ENCODE data around the gene ISG15. TPM values are rescaled to one million over a fixed set of nuclear protein-coding genes. Genes with fewer than 3 reads are reported as not detected.

Gene ISG15
- total and polyA plus RNA-seq, 4 experiments from 2014 or later, result 31.6 to 309 (median 123) TPM

DNA sequence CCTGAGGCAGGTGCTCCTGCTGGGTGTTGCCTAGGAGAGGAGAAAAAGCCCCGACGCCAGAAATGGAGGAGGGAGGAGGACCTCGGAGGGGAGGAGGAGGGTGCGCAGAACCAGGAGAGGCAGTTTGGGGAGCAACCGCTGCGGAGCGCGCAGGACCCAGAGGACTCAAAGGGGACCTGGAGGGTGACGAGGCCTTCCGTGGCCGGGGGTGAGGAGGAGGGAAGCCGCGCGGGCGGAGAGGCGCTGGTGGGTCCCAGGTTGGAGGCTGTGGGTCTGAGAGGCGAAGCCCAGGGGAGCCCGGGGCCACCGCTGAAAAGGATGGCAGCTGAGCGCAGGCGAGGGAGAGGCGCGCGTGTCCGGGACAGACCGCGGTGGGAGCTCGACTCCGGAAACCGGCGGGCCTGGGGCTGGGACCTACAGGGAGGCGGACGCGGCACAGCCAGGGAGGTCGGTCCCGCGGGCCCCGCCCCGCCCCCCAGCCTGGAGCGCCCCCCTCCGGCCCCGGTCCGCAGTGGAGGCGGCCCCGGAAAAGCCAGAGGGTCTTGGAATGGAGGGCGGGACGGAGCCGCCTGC is 45.7 kb downstream of the ISG15 start:
- no peak overlapping the region for H3K27ac ChIP-seq (ENCODE audit: low read depth, low read length)
- Mint-ChIP-seq H3K36me3 (no peaks in the 10 kb centered on the region), H3K27me3 (peaks cover 12 to 21% of the 10 kb centered on the region in 2 donors), H3K4me1 (peaks cover 1 to 12% (median 4%) of the 10 kb centered on the region in 4 donors), H3K4me3 (peak overlapping the region; percentile 63 to 84 (median 70)), H3K27ac (peak overlapping the region in 3 of 7 donors; percentile 53 to 78 (median 55)), H3K9me3 (no peaks in the 10 kb centered on the region)
- POLR2A ChIA-PET (ENCODE audit: partially characterized antibody), result no interaction called here
- peaks cover 11% of the 10 kb centered on the region for H3K27me3 ChIP-seq (ENCODE audit: insufficient read depth, low read length)
- no peaks in the 10 kb centered on the region for H3K36me3 ChIP-seq (ENCODE audit: insufficient read depth, low read length)
- peaks cover 23% of the 10 kb centered on the region for H3K4me1 ChIP-seq (ENCODE audit: insufficient read depth, low read length)
- no peaks in the 10 kb centered on the region for H3K9me3 ChIP-seq (ENCODE audit: control insufficient read depth in 1 of 2, low read length in 2 of 2)
- peak in 1 of 5 donors; percentile 37 for DNase-seq
- H3K4me3 ChIP-seq (ENCODE audit: low read length in 2 of 2), result peak overlapping the region in 1 of 2 donors; percentile 32
- CTCF ChIA-PET (ENCODE audit: partially characterized antibody), result interaction anchor here (0.6 to 1.0 kb wide), 2 partner anchors 57 to 75 kb away, joined by 3 to 4 read pairs; no protein-coding TSS in a partner anchor
- intact Hi-C loops (cut with micrococcal nuclease), result loop anchor here (1.0 kb wide), 1 partner anchor 10 kb away; no protein-coding TSS in a partner anchor

GRCh38 chr1:1059494-1060280 is 46.4 kb downstream of the ISG15 start:
- Mint-ChIP-seq H3K36me3 (no peaks in the 10 kb centered on the region), H3K27me3 (peaks cover 12 to 24% of the 10 kb centered on the region in 2 donors), H3K9me3 (no peaks in the 10 kb centered on the region), H3K27ac (no peak overlapping the region), H3K4me1 (peaks cover 2 to 12% (median 6%) of the 10 kb centered on the region in 4 donors), H3K4me3 (peak overlapping the region in 3 of 8 donors; percentile 26 to 55 (median 36))
- peak; percentile 84 to 87 (median 87) for DNase-seq
- Histone ChIP-seq H3K4me3 (ENCODE audit: low read length in 2 of 2) (peak overlapping the region in 1 of 2 donors; percentile 32), H3K36me3 (ENCODE audit: insufficient read depth, low read length) (no peaks in the 10 kb centered on the region), H3K9me3 (ENCODE audit: control insufficient read depth in 1 of 2, low read length in 2 of 2) (no peaks in the 10 kb centered on the region), H3K27me3 (ENCODE audit: insufficient read depth, low read length) (peaks cover 11% of the 10 kb centered on the region), H3K27ac (ENCODE audit: low read depth, low read length) (no peak overlapping the region), H3K4me1 (ENCODE audit: insufficient read depth, low read length) (peaks cover 27% of the 10 kb centered on the region)
- intact Hi-C loops (cut with micrococcal nuclease), result loop anchor here (1.0 to 5.0 kb wide), 2 partner anchors 10 to 42 kb away; no protein-coding TSS in a partner anchor
- CTCF ChIA-PET (ENCODE audit: partially characterized antibody), result interaction anchor here (1.0 kb wide), 1 partner anchor 75 kb away, joined by 4 read pairs; no protein-coding TSS in a partner anchor
- POLR2A ChIA-PET (ENCODE audit: partially characterized antibody), result interaction anchor here (1.0 kb wide), 1 partner anchor 93 kb away, joined by 3 read pairs; no protein-coding TSS in a partner anchor

- ChIA-PET POLR2A (ENCODE audit: partially characterized antibody) (interaction anchor here (1.0 kb wide), 1 partner anchor 93 kb away, joined by 3 read pairs; no protein-coding TSS in a partner anchor), CTCF (ENCODE audit: partially characterized antibody) (interaction anchor here (1.5 kb wide), 1 partner anchor 76 kb away, joined by 4 read pairs; no protein-coding TSS in a partner anchor)
- Histone ChIP-seq H3K27ac (ENCODE audit: low read depth, low read length) (no peak overlapping the region), H3K9me3 (ENCODE audit: control insufficient read depth in 1 of 2, low read length in 2 of 2) (no peaks in the 10 kb centered on the region), H3K4me1 (ENCODE audit: insufficient read depth, low read length) (peaks cover 27% of the 10 kb centered on the region), H3K4me3 (ENCODE audit: low read length in 2 of 2) (no peak overlapping the region), H3K36me3 (ENCODE audit: insufficient read depth, low read length) (no peaks in the 10 kb centered on the region), H3K27me3 (ENCODE audit: insufficient read depth, low read length) (peaks cover 11% of the 10 kb centered on the region)
- H3K4me1 Mint-ChIP-seq, result peaks cover 2 to 12% (median 7%) of the 10 kb centered on the region in 4 donors
- H3K27ac Mint-ChIP-seq, result no peak overlapping the region
- H3K9me3 Mint-ChIP-seq, result no peaks in the 10 kb centered on the region
- peaks cover 12 to 24% of the 10 kb centered on the region in 2 donors for H3K27me3 Mint-ChIP-seq
- H3K4me3 Mint-ChIP-seq, result peak overlapping the region in 3 of 8 donors; percentile 26 to 55 (median 36)
- DNase-seq, result no peak
- no peaks in the 10 kb centered on the region for H3K36me3 Mint-ChIP-seq
- intact Hi-C loops (cut with micrococcal nuclease), result loop anchor here (5.0 kb wide), 1 partner anchor 43 kb away; no protein-coding TSS in a partner anchor
Measured at GRCh38 chr1:1060281-1061000, 47.1 kb downstream of the ISG15 start.

DNA sequence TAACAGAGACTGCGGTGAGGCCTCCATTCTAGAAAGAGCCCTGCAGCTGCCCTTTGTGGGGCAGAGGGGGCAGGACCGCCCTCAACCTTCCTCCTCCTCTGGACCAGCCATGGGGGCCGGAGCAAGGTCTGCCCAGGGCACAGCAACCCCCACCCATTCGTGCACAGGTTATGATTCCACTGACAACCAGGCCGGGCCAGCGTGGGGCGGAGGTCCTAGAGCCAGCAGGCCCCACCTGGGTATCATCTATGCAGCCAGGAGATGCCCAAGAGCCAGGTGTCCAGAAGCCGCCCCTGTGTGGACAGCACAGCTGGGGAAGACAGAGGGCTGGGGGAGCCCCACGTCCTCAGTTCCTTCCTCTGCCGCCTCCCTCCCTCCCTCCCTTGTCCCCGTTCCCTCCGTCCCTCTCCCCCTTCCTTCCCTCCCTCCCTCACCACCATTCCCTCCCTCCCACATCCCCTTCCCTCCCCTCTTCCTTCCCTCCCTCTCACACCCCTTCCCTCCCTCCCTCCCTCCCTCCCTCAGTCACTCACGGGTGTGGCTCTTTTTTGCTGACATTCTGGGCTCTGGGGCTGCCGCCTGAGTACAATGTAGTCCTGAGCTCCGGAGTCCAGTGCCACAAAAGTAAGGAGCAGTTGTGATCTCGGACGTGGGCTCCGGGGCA is 48.5 kb downstream of the ISG15 start:
- ChIA-PET CTCF (ENCODE audit: partially characterized antibody) (interaction anchor here (1.5 to 5.0 kb wide), 2 partner anchors 77 to 78 kb away, joined by 4 to 65 read pairs; partner anchors contain the start of gene PERM1), POLR2A (ENCODE audit: partially characterized antibody) (no interaction called here)
- Mint-ChIP-seq H3K27ac (no peak overlapping the region), H3K9me3 (no peaks in the 10 kb centered on the region), H3K4me1 (peaks cover 2 to 12% (median 8%) of the 10 kb centered on the region in 4 donors), H3K27me3 (peaks cover 12 to 24% of the 10 kb centered on the region in 2 donors), H3K4me3 (no peak overlapping the region), H3K36me3 (no peaks in the 10 kb centered on the region)
- no peaks in the 10 kb centered on the region for H3K9me3 ChIP-seq (ENCODE audit: control insufficient read depth in 1 of 2, low read length in 2 of 2)
- no peak overlapping the region for H3K4me3 ChIP-seq (ENCODE audit: low read length in 2 of 2)
- H3K4me1 ChIP-seq (ENCODE audit: insufficient read depth, low read length), result peaks cover 27% of the 10 kb centered on the region
- no peak overlapping the region for H3K27ac ChIP-seq (ENCODE audit: low read depth, low read length)
- DNase-seq, result no peak
- intact Hi-C loops (cut with micrococcal nuclease), result loop anchor here (5.0 kb wide), 1 partner anchor 45 kb away; no protein-coding TSS in a partner anchor
- H3K27me3 ChIP-seq (ENCODE audit: insufficient read depth, low read length), result peaks cover 11% of the 10 kb centered on the region
- H3K36me3 ChIP-seq (ENCODE audit: insufficient read depth, low read length), result no peaks in the 10 kb centered on the region

- peaks cover 2 to 12% (median 8%) of the 10 kb centered on the region in 4 donors for H3K4me1 Mint-ChIP-seq
- no peak overlapping the region for H3K4me3 Mint-ChIP-seq
- H3K36me3 Mint-ChIP-seq, result no peaks in the 10 kb centered on the region
- CTCF ChIA-PET (ENCODE audit: partially characterized antibody), result interaction anchor here (1.0 to 5.0 kb wide), 6 partner anchors 44 to 229 kb away, joined by 3 to 65 read pairs (median 6); partner anchors contain the start of genes ISG15 and PERM1
- H3K36me3 ChIP-seq (ENCODE audit: insufficient read depth, low read length), result no peaks in the 10 kb centered on the region
- no peak for DNase-seq
- H3K9me3 ChIP-seq (ENCODE audit: control insufficient read depth in 1 of 2, low read length in 2 of 2), result no peaks in the 10 kb centered on the region
- H3K27ac ChIP-seq (ENCODE audit: low read depth, low read length), result no peak overlapping the region
- peaks cover 12 to 23% of the 10 kb centered on the region in 2 donors for H3K27me3 Mint-ChIP-seq
- H3K9me3 Mint-ChIP-seq, result no peaks in the 10 kb centered on the region
- POLR2A ChIA-PET (ENCODE audit: partially characterized antibody), result interaction anchor here (1.5 kb wide), 1 partner anchor 30 kb away, joined by 4 read pairs; no protein-coding TSS in a partner anchor
- H3K4me3 ChIP-seq (ENCODE audit: low read length in 2 of 2), result no peak overlapping the region
- H3K27ac Mint-ChIP-seq, result no peak overlapping the region
- H3K27me3 ChIP-seq (ENCODE audit: insufficient read depth, low read length), result peaks cover 11% of the 10 kb centered on the region
- intact Hi-C loops (cut with micrococcal nuclease), result loop anchor here (1.0 to 5.0 kb wide), 2 partner anchors 45 to 78 kb away; no protein-coding TSS in a partner anchor
- peaks cover 27% of the 10 kb centered on the region for H3K4me1 ChIP-seq (ENCODE audit: insufficient read depth, low read length)
Measured at GRCh38 chr1:1062348-1063163, 49.3 kb downstream of the ISG15 start.
